SK-N-SH (cell line): ENCODE data around the gene LRCH4. TPM values are rescaled to one million over a fixed set of nuclear protein-coding genes. Genes with fewer than 3 reads are reported as not detected.

Source experiments
- CTCF ChIA-PET: fragments of 300-600, 350-600 bp; formaldehyde crosslinking; extraction: SDS; loops from one replicate; lab custom pipeline; 2021; lab: Yijun Ruan, JAX
- POLR2A ChIA-PET: fragments of 350-600 bp; sonication (Branson Sonifier 250); formaldehyde crosslinking; extraction: SDS; loops from one replicate; lab custom pipeline; 2020; ENCODE audit warnings: antibody characterized with exemption, inconsistent platforms; lab: Yijun Ruan, JAX
- DNase-seq: peaks from one replicate; pipeline ENCODE4 v3.0.0; 2012
- H2AFZ ChIP-seq: fragments of 200-600 bp; sonication (generic); 2 replicates; pipeline ENCODE4 v1.8.1; 2016; ENCODE audit warnings: antibody characterized with exemption, mild to moderate bottlenecking, low read depth
- H3F3A ChIP-seq: fragments of 200-600 bp; sonication (generic); replicated peaks from 2 replicates; pipeline ENCODE3; 2016; ENCODE audit warnings: antibody characterized with exemption, mild to moderate bottlenecking; ENCODE audit not compliant: insufficient read depth
- H3K27ac ChIP-seq, 2 experiments: fragments of 200-500 bp in 1 of 2; fragments of 200-600 bp in 1 of 2; sonication (Bioruptor generic) in 1 of 2; sonication (generic), shearing (Covaris generic) in 1 of 2; 2 replicates each; pipeline versions ENCODE4 v1.5.1 to v1.6.1; 2014 to 2016; ENCODE audit warnings: low read depth in 2 of 2, inconsistent platforms in 1 of 2, low read length in 1 of 2, mild to moderate bottlenecking in 1 of 2, mixed read lengths in 1 of 2
- H3K27me3 ChIP-seq: fragments of 200-600 bp; sonication (generic), shearing (Covaris generic); 2 replicates; pipeline ENCODE4 v1.6.1; 2016; ENCODE audit warnings: mixed run types; ENCODE audit not compliant: insufficient read depth
- H3K36me3 ChIP-seq, 2 experiments: fragments of 200-500 bp in 1 of 2; fragments of 200-600 bp in 1 of 2; sonication (Bioruptor generic) in 1 of 2; sonication (generic) in 1 of 2; replicated peaks in 1 of 2; 2 replicates each; pipeline versions ENCODE3 to v1.5.1; 2014 to 2016; ENCODE audit warnings: low read length in 1 of 2, mild to moderate bottlenecking in 1 of 2; ENCODE audit not compliant: insufficient read depth in 2 of 2, control insufficient read depth in 1 of 2
- H3K4me1 ChIP-seq, 2 experiments: fragments of 200-500 bp in 1 of 2; fragments of 200-600 bp in 1 of 2; sonication (Bioruptor generic) in 1 of 2; sonication (generic), shearing (Covaris generic) in 1 of 2; 2 replicates each; pipeline versions ENCODE4 v1.5.1 to v1.6.1; 2014 to 2016; ENCODE audit warnings: low read depth in 1 of 2, low read length in 1 of 2, mixed run types in 1 of 2; ENCODE audit not compliant: insufficient read depth in 2 of 2, control insufficient read depth in 1 of 2
- H3K4me2 ChIP-seq: fragments of 200-600 bp; sonication (generic), shearing (Covaris generic); 2 replicates; pipeline ENCODE4 v1.6.1; 2017; ENCODE audit warnings: mixed run types
- H3K4me3 ChIP-seq, 2 experiments: fragments of 200-500 bp in 1 of 2; fragments of 200-600 bp in 1 of 2; sonication (Bioruptor generic) in 1 of 2; sonication (generic), shearing (Covaris generic) in 1 of 2; 2 replicates each; pipeline versions ENCODE4 v1.5.1 to v1.8.1; 2014 to 2016; ENCODE audit warnings: low read depth in 2 of 2, inconsistent platforms in 1 of 2, low read length in 1 of 2, mild to moderate bottlenecking in 1 of 2, mixed read lengths in 1 of 2, moderate library complexity in 1 of 2
- H3K79me2 ChIP-seq: fragments of 200-600 bp; sonication (generic); 2 replicates; pipeline ENCODE4 v1.8.1; 2017; ENCODE audit warnings: mild to moderate bottlenecking; ENCODE audit not compliant: insufficient read depth
- H3K9ac ChIP-seq: fragments of 200-600 bp; sonication (generic); 2 replicates; pipeline ENCODE4 v1.6.1; 2017; ENCODE audit warnings: mixed run types
- H3K9me2 ChIP-seq: fragments of 200-600 bp; sonication (generic); 2 replicates; pipeline ENCODE4 v1.6.1; 2017; ENCODE audit warnings: mixed run types
- H3K9me3 ChIP-seq: fragments of 200-600 bp; sonication (generic); 2 replicates; pipeline ENCODE4 v1.6.1; 2017; ENCODE audit warnings: mixed run types, mild to moderate bottlenecking, moderate library complexity
- H4K20me1 ChIP-seq: fragments of 200-600 bp; sonication (generic); 2 replicates; pipeline ENCODE4 v1.6.1; 2017; ENCODE audit warnings: mild to moderate bottlenecking, mixed run types; ENCODE audit not compliant: insufficient read depth
- ELF1 ChIP-seq: IDR thresholded peaks from 2 replicates; pipeline ENCODE4 v1.4.0; 2012
- EP300 ChIP-seq, 2 experiments: IDR thresholded peaks; 2 replicates each; pipeline versions ENCODE4 v1.4.0 to v1.6.1; 2012; ENCODE audit warnings: borderline replicate concordance in 1 of 2, low read depth in 1 of 2, low read length in 1 of 2
- FOXM1 ChIP-seq: IDR thresholded peaks from 2 replicates; pipeline ENCODE4 v1.4.0; 2012; ENCODE audit warnings: low read depth, mild to moderate bottlenecking
- NRF1 ChIP-seq: IDR thresholded peaks from 2 replicates; pipeline ENCODE4 v1.6.1; 2012; ENCODE audit warnings: low read depth, mild to moderate bottlenecking, low read length
- RAD21 ChIP-seq: IDR thresholded peaks from 2 replicates; pipeline ENCODE4 v1.6.1; 2012; ENCODE audit warnings: mild to moderate bottlenecking, low read length
- RCOR1 ChIP-seq: fragments of 150-350 bp; IDR thresholded peaks from 2 replicates; pipeline ENCODE4 v1.6.1; 2017; ENCODE audit warnings: antibody characterized with exemption, low read length
- RFX5 ChIP-seq: IDR thresholded peaks from 2 replicates; pipeline ENCODE4 v1.6.1; 2012; ENCODE audit warnings: mild to moderate bottlenecking, improper control_type of control experiment, low read length
- SIN3A ChIP-seq: IDR thresholded peaks from 2 replicates; pipeline ENCODE4 v1.6.1; 2012; ENCODE audit warnings: low read depth, mild to moderate bottlenecking, low read length, moderate library complexity, borderline replicate concordance
- SMC3 ChIP-seq: IDR thresholded peaks from 2 replicates; pipeline ENCODE4 v1.6.1; 2012; ENCODE audit warnings: low read depth, low read length, improper control_type of control experiment
- YY1 ChIP-seq: IDR thresholded peaks from 2 replicates; pipeline ENCODE4 v1.4.0; 2012; ENCODE audit warnings: low read depth, mild to moderate bottlenecking
- WGBS: methylation state at CpG from one replicate; pipeline ENCODE4 v1.1.6; 2017; ENCODE audit warnings: low lambda C conversion rate; 5-methylcytosine and 5-hydroxymethylcytosine counted together
- polyA plus RNA-seq, 3 experiments: library from polyadenylated mRNA; depleted of rRNA; stranded (reverse); fragments of >200 nt; gene quantifications; 2 replicates each; pipeline ENCODE4 v1.2.3, GENCODE V29; 2012
- TF ChIP-seq, protein P1 (sequence below): fragments of 200-600 bp; sonication (generic); IDR thresholded peaks from 2 replicates; pipeline ENCODE4 v1.6.1; 2017; ENCODE audit warnings: antibody characterized with exemption, mild to moderate bottlenecking, moderate library complexity
- TF ChIP-seq, protein P2 (sequence below): fragments of 150-350 bp; IDR thresholded peaks from 2 replicates; pipeline ENCODE4 v1.6.1; 2017; ENCODE audit warnings: antibody characterized with exemption, low read length, low read depth, borderline replicate concordance
- TF ChIP-seq, protein P3 (sequence below): IDR thresholded peaks from 2 replicates; pipeline ENCODE4 v1.6.1; 2012; ENCODE audit warnings: mild to moderate bottlenecking, low read depth, low read length, moderate library complexity
- TF ChIP-seq, protein P4 (sequence below): IDR thresholded peaks from 2 replicates; pipeline ENCODE4; 2012

The LRCH4 gene
- polyA plus RNA-seq, 1 of the 3 experiments (the other 2 are of a cell fraction), result 29.8 TPM

DNA sequence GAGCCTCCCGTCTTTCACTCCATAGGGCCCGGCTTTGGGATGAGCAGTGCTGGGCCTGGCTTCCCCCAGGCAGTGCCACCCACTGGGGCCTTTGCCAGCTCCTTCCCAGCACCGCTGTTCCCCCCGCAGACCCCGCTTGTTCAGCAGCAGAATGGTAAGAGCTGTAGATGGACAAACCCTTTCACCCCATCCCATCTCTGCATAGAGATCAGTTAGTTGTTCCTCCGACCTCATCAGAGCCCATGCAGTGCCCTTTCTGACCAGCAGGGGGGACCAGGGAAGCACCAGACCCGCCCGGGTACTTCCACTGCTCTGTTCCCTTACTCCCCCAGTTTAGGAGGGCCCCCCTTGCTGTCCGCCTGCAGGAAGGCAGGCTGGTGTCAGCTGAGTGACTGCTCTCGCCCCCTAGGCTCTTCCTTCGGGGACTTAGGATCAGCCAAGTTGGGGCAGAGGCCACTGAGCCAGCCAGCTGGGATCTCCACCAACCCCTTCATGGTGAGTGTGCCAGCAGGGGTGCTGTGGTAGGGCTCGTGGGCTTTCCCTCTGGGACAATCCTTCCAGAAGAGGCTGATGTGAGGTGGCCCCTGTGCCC is 22.0 kb downstream of the LRCH4 start:
- Histone ChIP-seq H3K4me3 (no peak overlapping the region; a peak in 1 of 4 replicates), H3K4me1 (peaks cover 0 to 24% of the 10 kb centered on the region in 2 experiments; a peak in 1 of 4 replicates), H3K4me2 (no peak overlapping the region), H3K9me3 (no peaks in the 10 kb centered on the region), H2AFZ (no peak overlapping the region), H3K36me3 (peaks cover 0 to 3% of the 10 kb centered on the region in 2 experiments), H3K9ac (no peak overlapping the region), H4K20me1 (no peaks in the 10 kb centered on the region), H3K79me2 (no peaks in the 10 kb centered on the region), H3K9me2 (no peaks in the 10 kb centered on the region), H3F3A (peaks cover 9% of the 10 kb centered on the region), H3K27ac (no peak overlapping the region; a peak in 1 of 4 replicates), H3K27me3 (no peaks in the 10 kb centered on the region)
- TF ChIP-seq, protein P1, sequence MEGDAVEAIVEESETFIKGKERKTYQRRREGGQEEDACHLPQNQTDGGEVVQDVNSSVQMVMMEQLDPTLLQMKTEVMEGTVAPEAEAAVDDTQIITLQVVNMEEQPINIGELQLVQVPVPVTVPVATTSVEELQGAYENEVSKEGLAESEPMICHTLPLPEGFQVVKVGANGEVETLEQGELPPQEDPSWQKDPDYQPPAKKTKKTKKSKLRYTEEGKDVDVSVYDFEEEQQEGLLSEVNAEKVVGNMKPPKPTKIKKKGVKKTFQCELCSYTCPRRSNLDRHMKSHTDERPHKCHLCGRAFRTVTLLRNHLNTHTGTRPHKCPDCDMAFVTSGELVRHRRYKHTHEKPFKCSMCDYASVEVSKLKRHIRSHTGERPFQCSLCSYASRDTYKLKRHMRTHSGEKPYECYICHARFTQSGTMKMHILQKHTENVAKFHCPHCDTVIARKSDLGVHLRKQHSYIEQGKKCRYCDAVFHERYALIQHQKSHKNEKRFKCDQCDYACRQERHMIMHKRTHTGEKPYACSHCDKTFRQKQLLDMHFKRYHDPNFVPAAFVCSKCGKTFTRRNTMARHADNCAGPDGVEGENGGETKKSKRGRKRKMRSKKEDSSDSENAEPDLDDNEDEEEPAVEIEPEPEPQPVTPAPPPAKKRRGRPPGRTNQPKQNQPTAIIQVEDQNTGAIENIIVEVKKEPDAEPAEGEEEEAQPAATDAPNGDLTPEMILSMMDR, result peak; percentile 98
- TF ChIP-seq FOXM1 (no peak), SMC3 (peak; percentile 95), EP300 (IDR thresholded peaks at IDR 0.05; ENCODE audit: borderline replicate concordance in 1 of 2, low read depth in 1 of 2, low read length in 1 of 2) (no peak), RCOR1 (no peak), RFX5 (no peak), NRF1 (no peak), YY1 (no peak), SIN3A (peak; percentile 26; the same call in 1 of the 2 replicates), RAD21 (peak; percentile 84), ELF1 (no peak)
- TF ChIP-seq, protein P2, sequence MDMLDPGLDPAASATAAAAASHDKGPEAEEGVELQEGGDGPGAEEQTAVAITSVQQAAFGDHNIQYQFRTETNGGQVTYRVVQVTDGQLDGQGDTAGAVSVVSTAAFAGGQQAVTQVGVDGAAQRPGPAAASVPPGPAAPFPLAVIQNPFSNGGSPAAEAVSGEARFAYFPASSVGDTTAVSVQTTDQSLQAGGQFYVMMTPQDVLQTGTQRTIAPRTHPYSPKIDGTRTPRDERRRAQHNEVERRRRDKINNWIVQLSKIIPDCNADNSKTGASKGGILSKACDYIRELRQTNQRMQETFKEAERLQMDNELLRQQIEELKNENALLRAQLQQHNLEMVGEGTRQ, result 0 out of 2 replicates have a peak, but pooled peaks have one; percentile 1
- TF ChIP-seq, protein P3, sequence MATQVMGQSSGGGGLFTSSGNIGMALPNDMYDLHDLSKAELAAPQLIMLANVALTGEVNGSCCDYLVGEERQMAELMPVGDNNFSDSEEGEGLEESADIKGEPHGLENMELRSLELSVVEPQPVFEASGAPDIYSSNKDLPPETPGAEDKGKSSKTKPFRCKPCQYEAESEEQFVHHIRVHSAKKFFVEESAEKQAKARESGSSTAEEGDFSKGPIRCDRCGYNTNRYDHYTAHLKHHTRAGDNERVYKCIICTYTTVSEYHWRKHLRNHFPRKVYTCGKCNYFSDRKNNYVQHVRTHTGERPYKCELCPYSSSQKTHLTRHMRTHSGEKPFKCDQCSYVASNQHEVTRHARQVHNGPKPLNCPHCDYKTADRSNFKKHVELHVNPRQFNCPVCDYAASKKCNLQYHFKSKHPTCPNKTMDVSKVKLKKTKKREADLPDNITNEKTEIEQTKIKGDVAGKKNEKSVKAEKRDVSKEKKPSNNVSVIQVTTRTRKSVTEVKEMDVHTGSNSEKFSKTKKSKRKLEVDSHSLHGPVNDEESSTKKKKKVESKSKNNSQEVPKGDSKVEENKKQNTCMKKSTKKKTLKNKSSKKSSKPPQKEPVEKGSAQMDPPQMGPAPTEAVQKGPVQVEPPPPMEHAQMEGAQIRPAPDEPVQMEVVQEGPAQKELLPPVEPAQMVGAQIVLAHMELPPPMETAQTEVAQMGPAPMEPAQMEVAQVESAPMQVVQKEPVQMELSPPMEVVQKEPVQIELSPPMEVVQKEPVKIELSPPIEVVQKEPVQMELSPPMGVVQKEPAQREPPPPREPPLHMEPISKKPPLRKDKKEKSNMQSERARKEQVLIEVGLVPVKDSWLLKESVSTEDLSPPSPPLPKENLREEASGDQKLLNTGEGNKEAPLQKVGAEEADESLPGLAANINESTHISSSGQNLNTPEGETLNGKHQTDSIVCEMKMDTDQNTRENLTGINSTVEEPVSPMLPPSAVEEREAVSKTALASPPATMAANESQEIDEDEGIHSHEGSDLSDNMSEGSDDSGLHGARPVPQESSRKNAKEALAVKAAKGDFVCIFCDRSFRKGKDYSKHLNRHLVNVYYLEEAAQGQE, result no peak
- TF ChIP-seq, protein P4, sequence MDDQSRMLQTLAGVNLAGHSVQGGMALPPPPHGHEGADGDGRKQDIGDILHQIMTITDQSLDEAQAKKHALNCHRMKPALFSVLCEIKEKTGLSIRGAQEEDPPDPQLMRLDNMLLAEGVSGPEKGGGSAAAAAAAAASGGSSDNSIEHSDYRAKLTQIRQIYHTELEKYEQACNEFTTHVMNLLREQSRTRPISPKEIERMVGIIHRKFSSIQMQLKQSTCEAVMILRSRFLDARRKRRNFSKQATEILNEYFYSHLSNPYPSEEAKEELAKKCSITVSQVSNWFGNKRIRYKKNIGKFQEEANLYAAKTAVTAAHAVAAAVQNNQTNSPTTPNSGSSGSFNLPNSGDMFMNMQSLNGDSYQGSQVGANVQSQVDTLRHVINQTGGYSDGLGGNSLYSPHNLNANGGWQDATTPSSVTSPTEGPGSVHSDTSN, result no peak
- 27% methylated on average over 12 of the region's 12 CpGs for WGBS
- ChIA-PET CTCF (interaction anchor here (0.6 to 16.6 kb wide), 52 partner anchors 9 to 288 kb away, joined by 3 to 398 read pairs (median 4); partner anchors contain the start of genes ACTL6B, AGFG2, FBXO24 and GIGYF1), POLR2A (interaction anchor here (1.5 kb wide), 1 partner anchor 22 kb away, joined by 3 read pairs; no protein-coding TSS in a partner anchor)
- peak; percentile 95 for DNase-seq
